Bronchial epithelial cell (primary cell): ENCODE data around the gene PSMD14. TPM values are rescaled to one million over a fixed set of nuclear protein-coding genes. Genes with fewer than 3 reads are reported as not detected.
A peak's percentile ranks its signal among the peaks of the same experiment; 100 is the strongest.
"Not testable (repeated sequence)": the region's sequence is repeated elsewhere in the genome, so short reads cannot be mapped to it uniquely, and the experiment has no call there.

ENCODE experiments used
- DNase-seq: peaks from one replicate; pipeline ENCODE4 v3.0.0-alpha.2; 2010; ENCODE audit warnings: low read depth
- FAIRE-seq: peaks from 2 replicates; lab custom pipeline; 2011; peaks lifted over from hg19 to GRCh38; lab: Jason Lieb, UNC
- H3K27me3 ChIP-seq: 2 replicates; pipeline ENCODE4 v1.5.1; 2011; ENCODE audit warnings: low read length; ENCODE audit not compliant: control insufficient read depth, insufficient read depth
- H3K36me3 ChIP-seq: 2 replicates; pipeline ENCODE4 v1.5.1; 2011; ENCODE audit warnings: low read length; ENCODE audit not compliant: control insufficient read depth, insufficient read depth
- H3K4me3 ChIP-seq: 2 replicates; pipeline ENCODE4 v1.5.1; 2011; ENCODE audit warnings: mild to moderate bottlenecking, low read depth, low read length, control low read depth
- total RNA-seq: library from RNA; depleted of rRNA; stranded (reverse); fragments of >200 nt; gene quantifications from 2 replicates; pipeline ENCODE4 v1.2.1, GENCODE V29; 2014
- TF ChIP-seq, protein P1 (sequence below): IDR thresholded peaks from 2 replicates; pipeline ENCODE4 v1.5.1; 2011; ENCODE audit warnings: mild to moderate bottlenecking, moderate library complexity, low read length, control low read depth, inconsistent platforms; ENCODE audit not compliant: insufficient read depth, severe bottlenecking

PSMD14 gene
- total RNA-seq = 130 and 156 TPM in 2 replicates

DNA sequence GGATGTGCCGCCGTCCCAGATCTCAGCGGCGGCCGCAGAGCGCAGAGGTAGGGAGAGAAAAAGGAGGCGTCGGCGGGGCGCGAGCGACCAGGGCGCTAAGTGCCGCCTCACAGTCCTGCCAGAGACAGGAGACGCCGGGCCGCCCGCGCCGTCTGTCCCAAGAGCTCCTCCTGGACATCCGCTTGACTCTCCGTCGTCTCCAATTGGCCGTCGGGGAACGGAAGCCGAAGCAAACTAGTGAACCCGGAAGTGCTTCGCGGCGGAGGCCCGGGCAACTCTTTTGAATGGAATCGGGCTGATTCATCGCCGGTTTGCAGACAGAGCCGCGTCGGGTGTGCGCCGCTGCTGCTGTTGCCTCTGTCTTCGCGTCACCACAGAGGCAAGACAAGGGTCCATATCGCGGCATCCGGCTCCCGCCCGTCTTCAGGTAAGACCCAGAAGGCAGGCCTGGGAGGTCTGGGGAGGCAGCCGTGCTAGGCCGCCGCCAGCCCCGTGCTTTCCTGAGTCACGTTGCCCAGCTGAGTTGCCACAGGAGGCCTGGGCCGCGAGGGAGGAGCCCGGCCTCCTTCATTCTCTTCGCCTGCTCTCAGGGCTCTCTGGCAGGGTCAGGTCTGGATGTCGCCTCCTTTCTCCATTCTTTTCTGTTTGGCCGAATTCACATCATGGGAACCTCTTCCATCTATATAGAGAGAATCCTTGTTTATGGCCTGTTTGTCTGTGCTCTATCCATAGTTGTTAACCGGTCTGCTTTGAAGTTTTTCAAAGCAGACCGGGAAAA lies at the start of gene PSMD14:
TSS of gene PSMD14 (plus strand) at position 248 of the 778 bp plus-strand sequence. CDS start 10,401 bp downstream, outside the sequence.
- peak; percentile 90 for DNase-seq
- Histone ChIP-seq H3K4me3 (peak within 1 kb of the TSS; percentile 67), H3K27me3 (no peaks in the 10 kb centered on the region), H3K36me3 (no peaks in the 10 kb centered on the region)
- no peak for FAIRE-seq
- TF ChIP-seq, protein P1, sequence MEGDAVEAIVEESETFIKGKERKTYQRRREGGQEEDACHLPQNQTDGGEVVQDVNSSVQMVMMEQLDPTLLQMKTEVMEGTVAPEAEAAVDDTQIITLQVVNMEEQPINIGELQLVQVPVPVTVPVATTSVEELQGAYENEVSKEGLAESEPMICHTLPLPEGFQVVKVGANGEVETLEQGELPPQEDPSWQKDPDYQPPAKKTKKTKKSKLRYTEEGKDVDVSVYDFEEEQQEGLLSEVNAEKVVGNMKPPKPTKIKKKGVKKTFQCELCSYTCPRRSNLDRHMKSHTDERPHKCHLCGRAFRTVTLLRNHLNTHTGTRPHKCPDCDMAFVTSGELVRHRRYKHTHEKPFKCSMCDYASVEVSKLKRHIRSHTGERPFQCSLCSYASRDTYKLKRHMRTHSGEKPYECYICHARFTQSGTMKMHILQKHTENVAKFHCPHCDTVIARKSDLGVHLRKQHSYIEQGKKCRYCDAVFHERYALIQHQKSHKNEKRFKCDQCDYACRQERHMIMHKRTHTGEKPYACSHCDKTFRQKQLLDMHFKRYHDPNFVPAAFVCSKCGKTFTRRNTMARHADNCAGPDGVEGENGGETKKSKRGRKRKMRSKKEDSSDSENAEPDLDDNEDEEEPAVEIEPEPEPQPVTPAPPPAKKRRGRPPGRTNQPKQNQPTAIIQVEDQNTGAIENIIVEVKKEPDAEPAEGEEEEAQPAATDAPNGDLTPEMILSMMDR = no peak

DNA sequence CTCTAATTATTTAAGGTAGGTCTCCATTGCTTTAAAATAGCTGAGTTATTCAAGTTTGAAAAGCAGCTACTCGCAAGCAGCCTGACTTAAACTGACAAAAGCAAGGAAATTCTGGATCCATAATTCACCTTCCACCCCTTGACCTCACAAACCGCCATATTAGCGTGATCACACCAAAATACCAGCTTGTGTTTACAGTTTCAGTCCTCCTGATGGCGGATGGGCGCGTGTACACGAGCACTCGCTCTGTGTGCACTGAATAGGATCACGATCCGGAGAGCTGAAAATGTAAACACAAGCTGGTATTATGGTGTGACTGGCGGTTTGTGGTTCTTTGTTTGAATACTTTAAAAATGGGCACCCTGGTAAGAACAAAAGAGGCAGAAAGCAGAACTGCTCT lies 42.4 kb upstream of the PSMD14 start:
- DNase-seq = no peak
- TF ChIP-seq, protein P1 = no peak
- H3K4me3 ChIP-seq = no peak overlapping the region
- H3K27me3 ChIP-seq = no peaks in the 10 kb centered on the region
- FAIRE-seq = no peak
- H3K36me3 ChIP-seq = no peaks in the 10 kb centered on the region

DNA sequence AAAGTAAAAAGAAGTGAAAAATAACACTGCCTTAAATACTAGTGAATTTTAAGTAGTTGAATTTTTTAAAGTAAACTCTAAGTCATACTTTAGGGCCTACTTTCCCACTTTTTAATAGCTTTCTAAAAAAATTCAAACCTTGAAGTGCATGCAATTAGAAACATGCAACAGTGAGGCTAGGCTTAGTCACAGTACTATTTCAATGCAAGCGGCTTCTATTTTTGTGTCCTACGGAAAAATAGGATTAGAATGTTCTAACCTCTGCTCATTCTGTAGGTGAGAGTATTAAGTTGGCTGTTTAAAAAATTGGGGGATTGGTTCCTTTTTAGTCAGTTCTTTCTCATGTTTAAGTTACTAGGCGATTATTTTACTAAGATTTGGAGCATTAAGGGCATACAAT lies 39.1 kb upstream of the PSMD14 start:
- Histone ChIP-seq H3K27me3 (no peaks in the 10 kb centered on the region), H3K4me3 (no peak overlapping the region), H3K36me3 (no peaks in the 10 kb centered on the region)
- FAIRE-seq = no peak
- TF ChIP-seq, protein P1 = no peak
- DNase-seq = no peak

DNA sequence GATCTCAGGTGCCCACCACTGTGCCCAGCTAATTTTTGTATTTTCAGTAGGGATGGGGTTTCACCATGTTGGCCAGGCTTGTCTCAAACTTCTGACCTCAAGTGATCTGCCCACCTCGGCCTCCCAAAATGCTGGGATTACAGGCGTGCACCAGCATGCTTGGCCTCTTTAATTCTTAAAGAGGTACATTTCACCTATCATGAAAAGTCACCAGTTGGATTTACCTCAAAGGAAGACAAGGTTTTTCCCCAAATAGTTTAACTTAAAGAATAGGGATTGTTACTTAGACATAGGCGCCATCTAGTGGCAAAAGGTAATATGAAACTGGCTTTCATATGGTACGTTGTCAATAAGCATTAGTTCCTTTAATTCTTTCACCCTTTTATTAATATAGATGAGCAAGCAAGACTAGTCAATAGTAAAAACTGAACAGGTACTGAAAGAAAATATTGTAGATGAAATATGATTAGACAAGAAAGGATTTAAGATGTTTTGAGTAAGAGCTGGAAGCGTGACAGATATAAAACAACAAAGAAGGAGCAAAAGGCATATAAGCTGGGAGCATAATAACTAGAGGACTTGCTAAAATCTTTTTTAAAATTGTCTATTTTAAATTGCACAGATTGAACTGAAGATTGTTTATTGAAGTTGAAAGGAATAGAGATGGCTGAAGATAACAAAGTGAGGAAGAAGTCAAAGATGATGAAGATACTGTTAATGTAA lies 35.0 kb upstream of the PSMD14 start:
- Histone ChIP-seq H3K27me3 (no peaks in the 10 kb centered on the region), H3K4me3 (no peak overlapping the region), H3K36me3 (no peaks in the 10 kb centered on the region)
- TF ChIP-seq, protein P1 = peak; percentile 42
- DNase-seq (peak; percentile 69), FAIRE-seq (no peak)

DNA sequence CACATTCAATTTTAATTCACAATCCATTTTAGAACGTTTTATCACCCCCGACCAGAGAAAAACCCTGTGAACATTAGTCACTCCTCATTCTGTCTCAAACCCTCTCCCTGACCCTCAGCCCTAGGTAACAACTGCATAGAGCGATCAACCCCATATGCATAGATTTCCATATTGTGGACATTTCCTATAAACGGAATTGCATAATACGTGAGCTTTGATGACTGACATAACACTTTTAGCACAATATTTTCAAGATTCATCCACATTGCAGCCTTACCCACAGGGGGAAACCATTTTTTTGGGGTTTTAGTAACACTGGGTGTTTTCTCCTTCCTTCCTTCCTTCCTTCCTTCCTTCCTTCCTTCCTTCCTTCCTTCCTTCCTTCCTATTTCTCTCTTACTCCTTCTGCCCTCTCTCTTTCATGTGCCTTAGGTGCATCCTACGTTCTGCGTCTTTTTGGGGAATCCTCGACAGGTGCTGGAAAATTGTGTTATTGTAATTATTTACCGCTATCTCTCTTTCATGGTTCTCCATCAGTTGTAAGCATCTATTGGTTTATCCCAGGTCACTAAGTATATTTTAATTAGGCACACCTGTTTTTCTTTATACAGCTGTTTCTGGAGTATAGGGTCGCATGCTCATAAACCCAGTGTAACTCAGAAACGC lies 29.5 kb upstream of the PSMD14 start:
- DNase-seq (peak; percentile 66), FAIRE-seq (peak; percentile 97)
- H3K4me3 ChIP-seq, H3K36me3 ChIP-seq, H3K27me3 ChIP-seq: not testable (repeated sequence)

DNA sequence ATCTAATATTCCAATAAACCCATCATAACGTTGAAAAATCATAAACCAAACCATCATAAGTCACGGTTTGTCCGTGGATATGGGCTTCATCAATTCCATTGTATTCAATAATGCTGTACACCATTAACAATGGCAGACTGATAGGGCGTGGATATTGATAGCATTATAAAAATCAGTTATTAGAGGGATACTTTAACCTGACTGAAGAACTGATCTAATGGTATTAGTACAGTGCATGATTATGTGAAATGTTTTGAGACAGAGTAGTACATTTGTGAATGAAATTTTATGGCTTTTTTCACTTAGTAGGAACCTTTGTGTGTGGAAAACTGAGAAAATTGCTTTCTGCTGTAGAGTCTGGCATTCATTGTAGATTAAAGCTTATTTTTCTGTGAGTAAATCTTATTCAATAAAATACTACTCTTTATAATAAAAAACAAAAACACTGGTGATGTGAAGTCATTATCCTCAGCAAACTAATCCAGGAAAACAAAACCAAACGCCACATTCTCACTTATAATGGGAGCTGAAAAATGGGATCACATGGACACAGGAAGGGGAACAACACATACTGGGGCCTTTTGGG lies 28.9 kb upstream of the PSMD14 start:
- DNase-seq = peak; percentile 20
- H3K4me3 ChIP-seq, H3K36me3 ChIP-seq, H3K27me3 ChIP-seq, FAIRE-seq: not testable (repeated sequence)

DNA sequence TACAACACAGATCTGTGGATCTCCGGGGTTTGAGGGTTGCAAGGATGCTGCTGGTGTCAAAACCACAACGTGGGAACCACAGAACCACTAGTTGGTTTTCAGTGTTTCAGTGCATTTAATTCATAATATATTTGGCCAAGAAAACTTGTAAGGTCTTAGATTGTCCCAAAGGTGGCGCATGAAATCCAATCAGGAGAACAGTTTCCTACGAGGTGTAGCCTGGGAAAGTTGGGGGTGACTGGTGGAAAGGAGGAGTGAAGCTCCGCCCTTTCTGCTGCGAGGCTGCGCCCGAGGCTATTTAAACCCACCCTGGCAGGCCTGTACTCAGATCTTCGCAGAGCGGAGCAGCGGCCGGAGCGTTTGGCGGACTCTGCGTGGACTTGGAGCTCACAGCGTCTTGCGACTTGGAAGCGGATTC lies 27.3 kb upstream of the PSMD14 start:
- not testable (repeated sequence) for FAIRE-seq, H3K27me3 ChIP-seq, H3K4me3 ChIP-seq, H3K36me3 ChIP-seq
- DNase-seq = peak; percentile 11

DNA sequence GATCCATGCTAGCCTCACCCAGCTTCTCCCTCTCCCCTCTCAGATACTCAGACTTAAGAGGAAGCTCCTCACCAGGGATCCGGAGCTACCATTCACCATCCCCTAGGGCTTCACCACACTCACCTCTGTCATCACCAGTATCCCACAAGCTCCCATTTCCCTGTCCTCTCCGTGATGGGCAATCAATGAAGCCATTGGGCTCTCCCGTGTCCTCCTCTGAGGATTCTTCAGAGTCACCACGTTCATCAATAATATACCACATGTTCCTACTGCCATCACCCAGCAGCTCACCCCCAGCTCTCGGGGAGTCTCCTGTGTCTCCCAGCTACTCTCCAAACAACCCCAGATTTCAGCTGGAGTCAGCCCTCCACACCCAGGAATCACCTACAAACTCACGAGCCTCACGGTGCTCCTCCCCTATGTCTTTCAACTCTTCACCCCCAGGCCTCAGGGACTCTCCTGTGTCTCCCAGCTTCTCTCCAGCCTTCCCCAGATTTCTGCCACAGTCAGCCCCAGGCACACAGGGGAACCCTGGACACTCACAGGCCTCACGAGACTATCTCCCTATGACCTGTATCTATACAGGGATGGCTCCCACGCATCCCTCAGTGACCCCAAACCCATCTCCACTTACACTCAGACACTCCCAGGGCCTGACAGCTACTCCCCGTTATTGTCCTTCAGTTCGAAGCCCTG lies 26.5 kb upstream of the PSMD14 start:
- DNase-seq, H3K36me3 ChIP-seq, H3K27me3 ChIP-seq, H3K4me3 ChIP-seq: not testable (repeated sequence)
- FAIRE-seq = peak; percentile 47

DNA sequence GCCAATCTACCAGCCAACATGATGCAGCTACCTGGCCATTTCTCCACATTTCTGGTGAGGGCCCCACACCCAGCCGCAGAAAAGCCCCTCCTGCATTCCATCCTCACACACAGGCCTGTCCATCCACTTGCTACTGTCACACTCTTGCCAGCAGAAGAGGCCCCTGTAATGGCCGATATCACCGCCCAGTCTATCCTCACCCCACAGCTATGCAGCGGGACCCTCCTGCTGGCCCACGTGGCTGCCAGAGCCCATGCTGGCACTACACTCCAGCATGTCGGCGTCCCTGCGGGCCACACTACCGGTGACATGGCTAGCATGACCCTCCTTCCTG lies 25.9 kb upstream of the PSMD14 start:
- not testable (repeated sequence) for H3K27me3 ChIP-seq, H3K4me3 ChIP-seq, H3K36me3 ChIP-seq, DNase-seq
- peak; percentile 95 for FAIRE-seq
